ENCODE measurements around the gene CFTR. TPM values are rescaled to one million over a fixed set of nuclear protein-coding genes. Genes with fewer than 3 reads are reported as not detected.

The CFTR gene
- total and polyA plus RNA-seq, 2 of the 8 experiments (the other 6 are each of a cell fraction or from before 2014, with no cell fraction given) = 1.2 to 1.6 TPM

GRCh38 chr7:117587931-117588330, 108.1 kb downstream of the CFTR start:
- H3K23ac ChIP-seq (ENCODE audit: insufficient read length) = no peak overlapping the region
- no peak overlapping the region for H2AK5ac ChIP-seq (ENCODE audit: low read depth, low read length)
- H3K4ac ChIP-seq (replicated peaks; ENCODE audit: insufficient read length, low read depth, low read length) = no peak overlapping the region
- H3K36me3 ChIP-seq (ENCODE audit: control insufficient read depth in 2 of 4, insufficient read depth in 4 of 4, low read length in 3 of 4) = no peaks in the 10 kb centered on the region
- H3K79me1 ChIP-seq (ENCODE audit: low read depth, low read length) = no peaks in the 10 kb centered on the region
- H3K56ac ChIP-seq (replicated peaks; ENCODE audit: insufficient read length, low read depth, low read length) = no peak overlapping the region
- H2BK5ac ChIP-seq (ENCODE audit: low read depth, low read length) = no peak overlapping the region
- H3K9ac ChIP-seq (replicated peaks in 1 of 4; ENCODE audit: extremely low read depth in 1 of 4, low read depth in 3 of 4, low read length in 3 of 4) = no peak overlapping the region
- H2BK120ac ChIP-seq (replicated peaks; ENCODE audit: low read depth, low read length) = no peak overlapping the region
- no peaks in the 10 kb centered on the region for H3K79me2 ChIP-seq (ENCODE audit: control insufficient read depth in 1 of 2, insufficient read depth in 2 of 2, low read length in 2 of 2)
- FAIRE-seq (no peak), DNase-seq (ENCODE audit: low read depth in 1 of 2, low spot score in 2 of 2) (no peak)
- H4K20me1 ChIP-seq (replicated peaks in 1 of 2; ENCODE audit: control insufficient read depth in 1 of 2, insufficient read depth in 2 of 2, low read length in 2 of 2) = no peaks in the 10 kb centered on the region
- no peak overlapping the region for H4K5ac ChIP-seq (ENCODE audit: insufficient read length, low read depth, low read length)
- H3K14ac ChIP-seq (ENCODE audit: insufficient read length) = no peak overlapping the region
- H2BK15ac ChIP-seq (ENCODE audit: low read length) = no peak overlapping the region
- H2BK12ac ChIP-seq (ENCODE audit: low read depth, low read length) = no peak overlapping the region
- H3K27me3 ChIP-seq (replicated peaks in 1 of 4; ENCODE audit: control insufficient read depth in 3 of 4, extremely low read depth in 1 of 4, insufficient read depth in 3 of 4, low read length in 3 of 4) = no peaks in the 10 kb centered on the region
- no peak overlapping the region for H2BK20ac ChIP-seq (ENCODE audit: low read length)
- no peak overlapping the region for H3K18ac ChIP-seq (ENCODE audit: extremely low read depth, low read length)
- CTCF ChIA-PET (ENCODE audit: partially characterized antibody) = no interaction called here
- no peak overlapping the region for H2AFZ ChIP-seq (ENCODE audit: low read length)
- WGBS, 2 experiments (ENCODE audit: extremely low coverage in 1 of 2, insufficient coverage in 1 of 2, insufficient read length in 1 of 2, insufficient replicate concordance in 2 of 2, low coverage in 1 of 2, low lambda C conversion rate in 2 of 2, missing lambda C conversion rate in 1 of 2) = 82% methylated on average over 1 of the region's 1 CpG; no CpG with 5 or more reads in 1 of the 2 experiments
- POLR2A ChIA-PET (ENCODE audit: partially characterized antibody) = no interaction called here
- no peak overlapping the region for H4K8ac ChIP-seq (ENCODE audit: extremely low read depth, insufficient read depth, low read length)
- H3K4me2 ChIP-seq (ENCODE audit: insufficient read depth in 1 of 2, low read depth in 2 of 2, low read length in 2 of 2) = no peak overlapping the region
- peaks cover 0 to 2% (median 2%) of the 10 kb centered on the region in 4 experiments; a peak in 2 of 7 replicates for H3K4me1 ChIP-seq (replicated peaks in 1 of 4; ENCODE audit: control insufficient read depth in 3 of 4, insufficient read depth in 4 of 4, low read length in 3 of 4)
- H3K27ac ChIP-seq (ENCODE audit: low read depth, low read length) = no peak overlapping the region
- H3K9me3 ChIP-seq (ENCODE audit: insufficient read depth in 2 of 2, low read depth in 1 of 2, low read length in 1 of 2) = no peaks in the 10 kb centered on the region
- no peak overlapping the region for H4K91ac ChIP-seq (replicated peaks; ENCODE audit: insufficient read length, low read length)
- no peaks in the 10 kb centered on the region for H3K23me2 ChIP-seq (ENCODE audit: low read depth, low read length)
- no peak overlapping the region for H3K4me3 ChIP-seq (ENCODE audit: extremely low read depth in 1 of 4, insufficient read depth in 2 of 4, low read depth in 3 of 4, low read length in 4 of 4)
- no peak for TF ChIP-seq BACH1 (IDR thresholded peaks at IDR 0.05; ENCODE audit: low read length)
- TF ChIP-seq YY1 (IDR thresholded peaks at IDR 0.05; ENCODE audit: low read depth, low read length) = no peak
- TF ChIP-seq, protein P1, sequence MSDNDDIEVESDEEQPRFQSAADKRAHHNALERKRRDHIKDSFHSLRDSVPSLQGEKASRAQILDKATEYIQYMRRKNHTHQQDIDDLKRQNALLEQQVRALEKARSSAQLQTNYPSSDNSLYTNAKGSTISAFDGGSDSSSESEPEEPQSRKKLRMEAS (IDR thresholded peaks at IDR 0.05) = no peak
- no peak for TF ChIP-seq JUN (IDR thresholded peaks at IDR 0.05; ENCODE audit: low read depth, low read length)
- no peak for TF ChIP-seq BRCA1 (IDR thresholded peaks at IDR 0.05; ENCODE audit: low read depth, low read length)
- no peak for TF ChIP-seq HDAC6 (IDR thresholded peaks at IDR 0.05; ENCODE audit: low read depth, low read length)
- no peak for TF ChIP-seq KDM4A (IDR thresholded peaks at IDR 0.05; ENCODE audit: low read depth, low read length, severe bottlenecking)
- no peak for TF ChIP-seq CTBP2 (IDR thresholded peaks at IDR 0.05; ENCODE audit: borderline replicate concordance, insufficient read depth, insufficient read length, low read length)
- TF ChIP-seq TBP (IDR thresholded peaks at IDR 0.05; ENCODE audit: low read depth, low read length) = no peak
- TF ChIP-seq CTCF (IDR thresholded peaks at IDR 0.05; ENCODE audit: control extremely low read depth in 1 of 3, insufficient read depth in 1 of 3, low read depth in 1 of 3, low read length in 3 of 3) = no peak
- no peak for TF ChIP-seq E2F6 (IDR thresholded peaks at IDR 0.05)
- TF ChIP-seq KDM1A (IDR thresholded peaks at IDR 0.05; ENCODE audit: borderline replicate concordance, low read length) = no peak
